SU-DHL-6 (cell line): ENCODE measurements around the gene ZNF385A.

Experiments used
- H2AFZ ChIP-seq: fragments of 200-600 bp; sonication (generic); 2 replicates; pipeline ENCODE4 v1.6.1; 2014; ENCODE audit warnings: low read depth, mild to moderate bottlenecking, moderate library complexity, mixed read lengths, antibody characterized with exemption, low read length; ENCODE audit not compliant: severe bottlenecking
- H3F3A ChIP-seq: fragments of 200-600 bp; shearing (Covaris generic); 2 replicates; pipeline ENCODE4 v1.6.0; 2016; ENCODE audit warnings: antibody characterized with exemption, mild to moderate bottlenecking; ENCODE audit not compliant: insufficient read depth
- H3K27ac ChIP-seq: fragments of 200-600 bp; sonication (generic); 2 replicates; pipeline ENCODE4 v1.5.1; 2016; ENCODE audit warnings: low read depth, mild to moderate bottlenecking, low read length, moderate library complexity, mixed read lengths
- H3K27me3 ChIP-seq: fragments of 200-600 bp; sonication (generic), shearing (Covaris generic); 2 replicates; pipeline ENCODE4 v1.6.0; 2014; ENCODE audit warnings: mild to moderate bottlenecking, low read length
- H3K36me3 ChIP-seq: fragments of 200-600 bp; sonication (generic); 2 replicates; pipeline ENCODE4 v1.6.1; 2014; ENCODE audit warnings: mild to moderate bottlenecking, low read length, mixed read lengths
- H3K4me2 ChIP-seq: fragments of 300-600, 200-600 bp; shearing (Covaris generic), sonication (generic); 2 replicates; pipeline ENCODE4 v1.6.0; 2014; ENCODE audit warnings: low read length, low read depth, mild to moderate bottlenecking; ENCODE audit not compliant: poor library complexity, severe bottlenecking
- H3K4me3 ChIP-seq: fragments of 200-600 bp; sonication (generic); 2 replicates; pipeline ENCODE4 v1.5.1; 2014; ENCODE audit warnings: antibody characterized with exemption, low read length, mild to moderate bottlenecking, mixed read lengths; ENCODE audit not compliant: insufficient read depth, poor library complexity, severe bottlenecking
- H3K79me2 ChIP-seq: fragments of 200-600 bp; sonication (generic); 2 replicates; pipeline ENCODE4 v1.6.1; 2014; ENCODE audit warnings: mild to moderate bottlenecking, low read length, moderate library complexity; ENCODE audit not compliant: insufficient read depth
- H3K9ac ChIP-seq: fragments of 200-600 bp; sonication (generic); 2 replicates; pipeline ENCODE4 v1.7.0; 2014; ENCODE audit warnings: mild to moderate bottlenecking, low read length
- H3K9me2 ChIP-seq: fragments of 200-600 bp; sonication (generic); replicated peaks from 2 replicates; pipeline ENCODE4 v1.6.1; 2014; ENCODE audit warnings: low read length; ENCODE audit not compliant: insufficient read depth
- H3K9me3 ChIP-seq: fragments of 200-600 bp; sonication (generic); 2 replicates; pipeline ENCODE4 v1.6.1; 2014; ENCODE audit warnings: low read length, mixed read lengths; ENCODE audit not compliant: insufficient read depth
- H4K20me1 ChIP-seq: fragments of 200-600 bp; sonication (generic); 2 replicates; pipeline ENCODE4 v1.6.1; 2014; ENCODE audit warnings: low read depth, mild to moderate bottlenecking, antibody characterized with exemption, low read length, moderate library complexity, mixed read lengths
- CTCF ChIP-seq: fragments of 200-600 bp; sonication (generic); IDR thresholded peaks from one replicate; pipeline ENCODE4 v1.5.1; 2017; ENCODE audit warnings: antibody characterized with exemption, mild to moderate bottlenecking, low read length, moderate library complexity; ENCODE audit not compliant: insufficient read depth, poor library complexity, severe bottlenecking
- EZH2phosphoT487 ChIP-seq: fragments of 200-600 bp; sonication (generic), shearing (Covaris generic); conservative IDR thresholded peaks from 2 replicates; pipeline ENCODE4 v1.6.1; 2018; ENCODE audit warnings: mild to moderate bottlenecking, antibody characterized with exemption, low read length, moderate library complexity, mixed read lengths

Gene ZNF385A

DNA sequence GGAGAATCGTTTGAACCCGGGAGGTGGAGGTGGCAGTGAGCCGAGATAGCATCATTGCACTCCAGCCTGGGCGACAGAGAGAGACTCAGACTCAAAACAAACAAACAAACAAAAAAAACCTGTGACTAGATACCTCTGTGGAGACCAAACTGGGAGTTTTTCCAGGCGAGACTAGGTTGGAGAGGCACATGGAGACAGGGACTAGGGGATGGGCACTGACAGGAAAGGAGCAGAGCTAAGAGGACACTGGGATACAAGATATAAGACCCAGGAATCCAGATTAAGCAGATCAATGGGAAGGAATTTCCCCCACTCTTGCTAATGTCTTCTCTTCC is 39.2 kb upstream of the ZNF385A start:
- Histone ChIP-seq H2AFZ (no peak overlapping the region), H3K27ac (no peak overlapping the region), H3K79me2 (no peaks in the 10 kb centered on the region), H3K4me3 (no peak overlapping the region), H3K36me3 (no peaks in the 10 kb centered on the region), H3K27me3 (no peaks in the 10 kb centered on the region), H3K9me2 (no peaks in the 10 kb centered on the region), H3K9me3 (no peaks in the 10 kb centered on the region), H3K9ac (no peak overlapping the region), H3K4me2 (no peak overlapping the region), H3F3A (no peaks in the 10 kb centered on the region), H4K20me1 (no peaks in the 10 kb centered on the region)
- TF ChIP-seq EZH2phosphoT487 = no peak
- TF ChIP-seq CTCF = no peak

- no peaks in the 10 kb centered on the region for H3K9me2 ChIP-seq
- no peak overlapping the region for H2AFZ ChIP-seq
- no peaks in the 10 kb centered on the region for H3K9me3 ChIP-seq
- H3K27me3 ChIP-seq = no peaks in the 10 kb centered on the region
- no peak overlapping the region for H3K4me2 ChIP-seq
- H4K20me1 ChIP-seq = no peaks in the 10 kb centered on the region
- H3F3A ChIP-seq = no peaks in the 10 kb centered on the region
- TF ChIP-seq CTCF (no peak), EZH2phosphoT487 (no peak)
- H3K27ac ChIP-seq = no peak overlapping the region
- no peak overlapping the region for H3K4me3 ChIP-seq
- H3K79me2 ChIP-seq = no peaks in the 10 kb centered on the region
- no peaks in the 10 kb centered on the region for H3K36me3 ChIP-seq
- no peak overlapping the region for H3K9ac ChIP-seq
These were observed 37.3 kb upstream of the ZNF385A start for GRCh38 chr12:54421879-54422250.

DNA sequence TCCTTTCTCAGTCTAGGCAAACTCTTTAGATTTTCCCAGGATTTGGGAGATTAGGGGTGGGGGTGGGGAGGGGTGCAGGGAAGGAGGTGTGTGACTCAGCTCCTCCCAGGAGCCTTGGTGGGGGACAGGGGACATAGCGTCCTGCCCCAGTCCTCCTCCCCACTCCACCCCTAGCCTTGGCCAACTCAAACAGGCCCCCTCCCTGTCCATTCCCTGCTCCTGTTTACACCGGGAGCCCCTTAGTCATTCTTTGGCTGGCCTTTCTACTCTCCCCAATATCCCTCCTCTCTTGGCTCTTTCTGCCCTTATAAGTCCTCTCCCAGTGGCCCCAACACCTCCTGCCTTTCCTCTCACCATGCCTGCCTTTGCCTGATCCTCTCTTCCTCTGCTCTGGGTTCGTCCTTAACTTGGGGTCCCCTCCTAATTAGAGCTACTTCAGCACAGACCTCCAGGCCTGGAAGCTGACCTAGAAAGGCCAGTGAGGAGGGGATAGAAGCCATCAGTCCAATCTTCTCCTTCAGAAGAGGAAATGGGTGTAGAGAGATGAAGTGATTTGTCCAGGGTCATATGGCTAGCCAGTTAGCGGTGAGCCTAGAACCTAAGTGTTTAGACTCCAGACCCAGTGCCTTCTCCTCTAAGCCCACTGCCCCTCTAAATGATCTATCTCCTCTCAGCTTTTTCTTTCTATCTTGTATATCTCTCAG is 36.8 kb upstream of the ZNF385A start:
- no peaks in the 10 kb centered on the region for H3K9me2 ChIP-seq
- TF ChIP-seq CTCF (no peak), EZH2phosphoT487 (no peak)
- H3K4me3 ChIP-seq = no peak overlapping the region
- H3K9ac ChIP-seq = no peak overlapping the region
- no peak overlapping the region for H3K27ac ChIP-seq
- no peaks in the 10 kb centered on the region for H3K9me3 ChIP-seq
- H3K79me2 ChIP-seq = no peaks in the 10 kb centered on the region
- no peaks in the 10 kb centered on the region for H3K27me3 ChIP-seq
- H2AFZ ChIP-seq = no peak overlapping the region
- no peak overlapping the region for H3K4me2 ChIP-seq
- H3F3A ChIP-seq = no peaks in the 10 kb centered on the region
- no peaks in the 10 kb centered on the region for H4K20me1 ChIP-seq
- H3K36me3 ChIP-seq = no peaks in the 10 kb centered on the region
